Tibial artery (tissue), 4 donors: ENCODE results near the gene NAA15.
A peak's percentile ranks its signal among the peaks of the same experiment; 100 is the strongest.

Experiments used
- DNase-seq, 2 donors: peaks; one replicate each; pipeline ENCODE4 v3.0.0-alpha.2; 2019
- H3K27ac ChIP-seq, 2 donors: fragments of 200-600 bp; sonication (generic) in 1 of 2; 1 replicate in 1 of 2; 2 replicates in 1 of 2; pipeline ENCODE4 v1.5.1; 2018 to 2019; ENCODE audit warnings: mild to moderate bottlenecking in 1 of 2
- H3K27me3 ChIP-seq, 2 donors: fragments of 200-600 bp; sonication (generic) in 1 of 2; one replicate each; pipeline versions ENCODE4 v1.5.1 to v1.6.0; 2016 to 2019
- H3K36me3 ChIP-seq, 3 donors: fragments of 200-600 bp; sonication (generic) in 2 of 3; one replicate each; pipeline ENCODE4 v1.5.1; 2016 to 2019; ENCODE audit warnings: mild to moderate bottlenecking in 2 of 3
- H3K4me1 ChIP-seq, 4 donors: fragments of 200-600 bp; sonication (generic) in 2 of 4; 1 replicate in 3 of 4; 2 replicates in 1 of 4; pipeline ENCODE4 v1.5.1; 2016 to 2019
- H3K4me3 ChIP-seq, 2 donors: fragments of 200-600 bp; sonication (generic) in 1 of 2; 1 replicate in 1 of 2; 2 replicates in 1 of 2; pipeline ENCODE4 v1.5.1; 2018 to 2019; ENCODE audit warnings: mild to moderate bottlenecking in 2 of 2
- H3K9me3 ChIP-seq, 3 donors: fragments of 200-600 bp; sonication (generic) in 1 of 3; one replicate each; pipeline ENCODE4 v1.5.1; 2016 to 2019
- intact Hi-C: fragments of 100-400 bp; cut with DNase I; formaldehyde crosslinking; loops from one replicate; pipeline ENCODE4 v1.15.0; 2023; ENCODE audit warnings: low total_unique reads
- TF ChIP-seq, protein P1 (sequence below), 2 experiments: fragments of 200-600 bp in 1 of 2; fragments of 450-650 bp in 1 of 2; IDR thresholded peaks; one replicate each; pipeline ENCODE4 v1.5.1; 2017 to 2019; ENCODE audit warnings: antibody characterized with exemption in 2 of 2, mild to moderate bottlenecking in 1 of 2, moderate library complexity in 1 of 2

The NAA15 gene

DNA sequence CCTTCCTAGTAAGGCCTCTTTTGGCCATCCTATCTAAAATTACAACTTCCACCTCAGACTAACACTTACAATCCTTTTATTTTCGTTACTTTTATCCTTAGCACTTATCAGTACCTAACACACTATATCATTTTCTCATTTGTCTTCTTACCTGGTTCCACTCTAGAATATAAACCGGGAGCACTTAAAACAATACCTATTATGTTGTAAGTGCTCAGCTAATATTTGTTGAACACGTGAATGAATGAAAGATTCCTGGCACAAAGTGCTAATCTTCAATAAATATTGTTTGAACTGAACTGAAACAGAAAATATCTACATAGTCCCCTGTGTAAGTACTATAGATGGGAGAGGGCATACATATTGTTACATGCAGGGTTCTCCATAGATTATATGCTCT, 35.7 kb upstream of the NAA15 start:
- no peaks in the 10 kb centered on the region for H3K36me3 ChIP-seq
- TF ChIP-seq, protein P1, sequence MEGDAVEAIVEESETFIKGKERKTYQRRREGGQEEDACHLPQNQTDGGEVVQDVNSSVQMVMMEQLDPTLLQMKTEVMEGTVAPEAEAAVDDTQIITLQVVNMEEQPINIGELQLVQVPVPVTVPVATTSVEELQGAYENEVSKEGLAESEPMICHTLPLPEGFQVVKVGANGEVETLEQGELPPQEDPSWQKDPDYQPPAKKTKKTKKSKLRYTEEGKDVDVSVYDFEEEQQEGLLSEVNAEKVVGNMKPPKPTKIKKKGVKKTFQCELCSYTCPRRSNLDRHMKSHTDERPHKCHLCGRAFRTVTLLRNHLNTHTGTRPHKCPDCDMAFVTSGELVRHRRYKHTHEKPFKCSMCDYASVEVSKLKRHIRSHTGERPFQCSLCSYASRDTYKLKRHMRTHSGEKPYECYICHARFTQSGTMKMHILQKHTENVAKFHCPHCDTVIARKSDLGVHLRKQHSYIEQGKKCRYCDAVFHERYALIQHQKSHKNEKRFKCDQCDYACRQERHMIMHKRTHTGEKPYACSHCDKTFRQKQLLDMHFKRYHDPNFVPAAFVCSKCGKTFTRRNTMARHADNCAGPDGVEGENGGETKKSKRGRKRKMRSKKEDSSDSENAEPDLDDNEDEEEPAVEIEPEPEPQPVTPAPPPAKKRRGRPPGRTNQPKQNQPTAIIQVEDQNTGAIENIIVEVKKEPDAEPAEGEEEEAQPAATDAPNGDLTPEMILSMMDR (IDR thresholded peaks at IDR 0.05), result no peak
- intact Hi-C loops, result loop anchor here (2.0 kb wide), 1 partner anchor 25 kb away; no protein-coding TSS in a partner anchor
- no peak overlapping the region for H3K27ac ChIP-seq
- H3K9me3 ChIP-seq, result no peaks in the 10 kb centered on the region
- H3K4me3 ChIP-seq, result no peak overlapping the region
- H3K4me1 ChIP-seq, result no peaks in the 10 kb centered on the region
- no peaks in the 10 kb centered on the region for H3K27me3 ChIP-seq
- DNase-seq, result no peak

DNA sequence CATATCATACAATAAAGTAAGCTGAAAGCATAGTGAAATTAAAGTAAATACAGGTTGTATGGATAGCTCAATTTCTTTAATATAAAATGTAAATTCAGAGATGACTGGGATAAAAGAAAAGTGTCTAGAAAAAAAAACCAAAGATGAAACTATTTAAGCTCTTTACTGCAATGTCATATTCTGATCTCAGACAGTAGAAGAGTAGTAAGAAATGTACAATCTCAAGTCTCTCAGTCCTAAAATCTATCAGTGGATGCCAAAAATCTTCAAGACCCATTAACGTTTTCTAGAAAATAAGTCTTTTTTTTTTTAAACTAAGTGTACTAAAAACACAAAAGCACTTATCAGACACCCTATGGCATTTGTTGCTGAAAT, 35.1 kb upstream of the NAA15 start:
- no peaks in the 10 kb centered on the region for H3K27me3 ChIP-seq
- TF ChIP-seq, protein P1 (IDR thresholded peaks at IDR 0.05), result no peak
- no peak for DNase-seq
- no peaks in the 10 kb centered on the region for H3K4me1 ChIP-seq
- H3K36me3 ChIP-seq, result no peaks in the 10 kb centered on the region
- H3K9me3 ChIP-seq, result no peaks in the 10 kb centered on the region
- intact Hi-C loops, result loop anchor here (2.0 kb wide), 1 partner anchor 25 kb away; no protein-coding TSS in a partner anchor
- peak overlapping the region; percentile 35 to 44 for H3K4me3 ChIP-seq
- peak overlapping the region in 1 of 2 donors; percentile 1 for H3K27ac ChIP-seq

DNA sequence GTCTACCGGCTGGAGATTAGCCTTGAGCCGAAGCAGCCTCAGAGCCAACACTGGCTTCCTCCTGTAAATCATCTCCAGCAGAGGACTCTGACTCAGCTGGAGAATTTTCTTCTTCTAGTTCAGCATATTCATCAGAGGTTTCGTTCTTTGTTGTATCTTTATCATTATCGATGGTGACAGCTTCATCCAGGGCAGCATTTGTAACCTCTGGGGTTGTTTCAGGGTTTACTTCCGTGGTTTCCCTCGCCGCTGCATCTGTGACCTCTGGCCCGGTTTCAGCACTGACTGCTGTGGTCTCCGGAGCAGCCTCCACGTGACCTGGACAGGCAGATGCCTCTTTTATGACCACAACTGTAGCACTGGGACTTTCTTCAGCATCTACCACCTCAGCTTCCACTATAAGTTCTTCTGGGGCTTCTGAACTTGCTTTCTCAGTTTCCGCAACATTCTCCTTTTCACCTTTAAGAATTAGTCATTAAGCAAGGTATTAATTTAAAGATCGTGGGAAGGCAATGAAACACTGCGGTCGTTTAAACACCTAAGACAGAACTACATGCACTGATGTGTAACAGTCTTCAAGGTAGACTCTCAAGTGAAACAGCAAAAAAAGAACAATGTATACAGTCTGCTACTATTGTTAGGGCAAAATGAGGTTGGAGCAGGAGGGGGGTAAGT, 34.6 kb upstream of the NAA15 start:
- Histone ChIP-seq H3K4me3 (peak overlapping the region; percentile 35 to 44), H3K9me3 (no peaks in the 10 kb centered on the region), H3K27ac (peak overlapping the region in 1 of 2 donors; percentile 1), H3K36me3 (no peaks in the 10 kb centered on the region), H3K4me1 (no peaks in the 10 kb centered on the region), H3K27me3 (no peaks in the 10 kb centered on the region)
- intact Hi-C loops, result loop anchor here (2.0 kb wide), 1 partner anchor 24 kb away; no protein-coding TSS in a partner anchor
- DNase-seq, result peak; percentile 70 to 76
- TF ChIP-seq, protein P1 (IDR thresholded peaks at IDR 0.05), result no peak

DNA sequence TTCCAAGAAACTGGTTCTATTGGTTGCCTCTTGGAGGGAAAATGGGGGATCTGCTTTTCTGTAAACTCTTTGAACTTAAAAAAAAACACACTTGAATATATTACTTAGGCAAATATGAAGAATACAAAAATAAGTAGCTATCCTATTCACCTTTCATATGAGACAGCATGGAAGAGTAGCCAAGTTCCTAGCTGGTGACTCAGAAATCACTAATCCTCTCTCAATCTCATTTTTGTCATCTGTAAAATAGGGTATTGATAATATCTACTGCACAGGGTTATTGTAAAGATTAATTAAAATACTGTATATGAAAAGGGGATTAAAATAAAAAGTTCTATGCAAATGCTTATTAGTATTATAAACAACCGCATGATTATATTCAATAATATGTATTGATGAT, 34.0 kb upstream of the NAA15 start:
- Histone ChIP-seq H3K4me3 (no peak overlapping the region), H3K27me3 (no peaks in the 10 kb centered on the region), H3K9me3 (no peaks in the 10 kb centered on the region), H3K27ac (no peak overlapping the region), H3K4me1 (no peaks in the 10 kb centered on the region), H3K36me3 (no peaks in the 10 kb centered on the region)
- TF ChIP-seq, protein P1 (IDR thresholded peaks at IDR 0.05), result no peak
- intact Hi-C loops, result loop anchor here (2.0 kb wide), 1 partner anchor 24 kb away; no protein-coding TSS in a partner anchor
- DNase-seq, result no peak

DNA sequence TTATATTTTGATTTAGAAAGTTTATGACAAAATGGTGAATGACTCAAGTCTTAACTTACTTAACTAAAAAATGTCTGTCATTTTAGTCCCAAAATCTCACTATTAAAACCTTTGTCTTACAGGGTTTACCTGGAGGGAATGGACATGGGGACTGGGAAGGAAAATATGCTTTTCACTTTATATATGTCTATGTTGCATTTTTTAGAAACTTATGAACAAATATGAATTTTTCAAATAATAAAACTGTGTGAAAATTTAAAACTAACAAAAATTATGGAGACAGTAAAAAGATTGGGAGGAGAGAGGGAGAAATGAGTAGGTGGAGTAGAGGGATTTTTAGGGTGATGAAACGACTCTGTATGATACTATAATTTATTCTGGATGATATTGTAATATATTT, 27.5 kb upstream of the NAA15 start:
- Histone ChIP-seq H3K4me1 (peaks cover 0 to under 1% (median 0%) of the 10 kb centered on the region in 4 donors), H3K36me3 (no peaks in the 10 kb centered on the region), H3K4me3 (no peak overlapping the region), H3K27ac (no peak overlapping the region), H3K9me3 (no peaks in the 10 kb centered on the region), H3K27me3 (no peaks in the 10 kb centered on the region)
- TF ChIP-seq, protein P1 (IDR thresholded peaks at IDR 0.05), result no peak
- intact Hi-C loops, result no loop called here
- no peak for DNase-seq
